ENCODE results near the gene RNF220. TPM values are rescaled to one million over a fixed set of nuclear protein-coding genes. Genes with fewer than 3 reads are reported as not detected.
A peak's percentile ranks its signal among the peaks of the same experiment; 100 is the strongest.

RNF220 gene
- total and polyA plus RNA-seq, 9 of the 15 experiments (the other 6 are each of a cell fraction or from before 2014, with no cell fraction given) = 5.1 to 117 (median 66.9) TPM

GRCh38 chr1:44531785-44532566 is 126.9 kb downstream of the RNF220 start (continued):
- TF ChIP-seq MBD1 (CRISPR knock-in tag; IDR thresholded peaks at IDR 0.05) = no peak
- TF ChIP-seq NKRF (IDR thresholded peaks at IDR 0.05; ENCODE audit: borderline replicate concordance) = no peak
- no peak for TF ChIP-seq ZBTB49 (CRISPR knock-in tag; IDR thresholded peaks at IDR 0.05; ENCODE audit: borderline replicate concordance)
- no peak for TF ChIP-seq PCBP1 (IDR thresholded peaks at IDR 0.05; ENCODE audit: low read depth, low read length, poor library complexity, severe bottlenecking)
- TF ChIP-seq ZSCAN32 (CRISPR knock-in tag; IDR thresholded peaks at IDR 0.05) = no peak
- no peak for TF ChIP-seq RREB1 (CRISPR knock-in tag; IDR thresholded peaks at IDR 0.05)
- TF ChIP-seq ZNF384 (IDR thresholded peaks at IDR 0.05; ENCODE audit: low read depth, low read length) = peak; percentile 84
- TF ChIP-seq POU5F1 (IDR thresholded peaks at IDR 0.05; ENCODE audit: borderline replicate concordance, low read depth, low read length, partially characterized antibody) = no peak
- no peak for TF ChIP-seq RUNX1 (IDR thresholded peaks at IDR 0.05; ENCODE audit: low read depth)
- no peak for TF ChIP-seq FOXM1 (IDR thresholded peaks at IDR 0.05; ENCODE audit: low read depth)
- TF ChIP-seq FOXM1 (CRISPR knock-in tag; IDR thresholded peaks at IDR 0.05; ENCODE audit: low read depth) = no peak
- no peak for TF ChIP-seq FOXP4 (CRISPR knock-in tag; IDR thresholded peaks at IDR 0.05; ENCODE audit: borderline replicate concordance)

Data from K562 (cell line).